ENCODE data around the gene GLCCI1.
A peak's percentile ranks its signal among the peaks of the same experiment; 100 is the strongest.

GLCCI1 gene

DNA sequence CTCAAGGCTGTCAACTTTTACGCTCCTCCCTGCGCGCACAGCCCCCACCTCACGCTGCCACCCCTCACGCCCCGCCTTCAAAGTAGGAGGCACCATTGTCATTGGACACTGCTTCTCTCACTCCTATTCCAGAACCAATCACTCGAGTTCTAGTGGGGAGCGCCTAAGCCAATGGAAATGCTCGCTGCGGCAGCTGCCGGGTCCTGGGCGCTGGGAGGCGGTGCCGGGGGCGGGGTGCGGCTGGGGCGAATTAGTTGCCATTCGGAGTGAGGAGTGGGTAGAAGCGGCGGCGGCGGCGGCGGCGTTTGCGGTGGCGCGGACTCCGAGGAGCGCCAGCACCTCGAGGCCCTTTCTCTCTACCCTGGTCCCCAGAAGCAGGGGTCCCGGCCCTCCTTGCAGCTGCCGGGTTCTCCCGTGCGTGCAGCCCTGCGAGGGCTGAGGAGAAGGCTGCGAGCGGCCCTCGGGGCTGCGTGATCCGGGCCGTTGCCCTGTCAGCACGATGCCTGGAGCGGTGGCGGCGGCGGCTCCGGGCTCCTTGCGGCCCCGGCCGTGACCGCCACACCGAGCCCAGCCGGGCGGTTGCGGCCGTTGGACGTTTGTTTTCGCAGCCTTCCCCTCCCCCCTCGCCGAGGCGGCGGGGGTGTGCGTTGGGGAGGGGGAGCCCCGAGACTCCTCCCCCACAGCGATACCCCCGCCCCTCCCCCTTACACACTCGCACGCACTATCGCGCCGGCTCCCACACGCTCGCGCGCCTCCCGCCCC lies at the start of gene GLCCI1:
Gene GLCCI1, plus strand, starts transcription at position 253 of the 762 bp plus-strand sequence. CDS start 555 bp downstream, outside the sequence.
- no peaks in the 10 kb centered on the region for H3K9me3 ChIP-seq (ENCODE audit: control insufficient read depth, insufficient read depth, low read length)
- H3K9ac ChIP-seq (ENCODE audit: low read depth, low read length) = peak within 1 kb of the TSS; percentile 86
- no peaks in the 10 kb centered on the region for H3K36me3 ChIP-seq (ENCODE audit: insufficient read depth, low read length)
- H3K4me1 ChIP-seq (ENCODE audit: insufficient read depth, low read length) = peaks cover 25% of the 10 kb centered on the region

DNA sequence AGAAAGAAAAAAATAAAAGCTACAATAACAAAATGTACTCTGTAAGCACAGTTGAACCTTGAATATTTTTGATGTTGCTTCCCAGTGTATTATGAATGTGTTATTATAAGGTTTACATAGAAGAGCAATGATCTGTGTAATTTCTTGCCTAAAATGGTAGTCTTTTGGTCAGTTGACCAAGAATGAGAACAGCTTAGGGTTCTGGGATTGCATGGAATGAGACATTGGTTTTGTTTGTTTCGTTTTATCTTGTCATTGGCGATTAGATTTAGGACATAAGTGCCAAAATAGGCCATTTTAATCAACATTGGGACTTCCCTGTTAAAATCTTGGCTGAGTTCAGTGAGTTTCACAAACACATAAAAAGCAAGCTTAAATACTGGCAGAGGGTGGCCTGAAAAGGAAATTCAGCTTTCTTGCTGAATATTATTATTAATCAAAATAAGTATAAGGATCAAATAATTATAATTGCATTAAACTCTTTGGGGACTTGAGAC lies 49.1 kb upstream of the GLCCI1 start:
- Histone ChIP-seq H3K36me3 (ENCODE audit: insufficient read depth, low read length) (no peaks in the 10 kb centered on the region), H3K9ac (ENCODE audit: low read depth, low read length) (no peak overlapping the region), H3K9me3 (ENCODE audit: control insufficient read depth, insufficient read depth, low read length) (no peaks in the 10 kb centered on the region), H3K4me1 (ENCODE audit: insufficient read depth, low read length) (peaks cover 31% of the 10 kb centered on the region; the same call in 1 of the 2 replicates)

DNA sequence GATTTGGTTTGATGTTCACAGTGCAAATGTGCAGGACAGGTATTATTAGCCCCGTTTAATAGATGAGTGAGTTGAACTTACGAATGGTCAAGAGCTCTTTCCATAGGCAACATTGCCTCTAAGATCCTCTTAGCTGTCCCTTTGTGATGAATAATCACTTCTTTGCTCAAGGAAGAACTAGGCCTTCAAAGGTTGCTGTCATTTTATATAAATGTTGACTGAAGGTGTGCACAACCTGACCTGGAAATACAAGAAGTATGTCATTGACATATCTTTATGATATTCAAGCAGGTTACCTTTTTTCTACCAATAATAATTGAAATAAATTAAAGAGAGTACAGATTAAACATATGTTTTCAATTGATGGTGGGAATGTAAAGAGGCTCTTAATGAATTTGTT lies 48.5 kb upstream of the GLCCI1 start:
- Histone ChIP-seq H3K9ac (ENCODE audit: low read depth, low read length) (no peak overlapping the region), H3K36me3 (ENCODE audit: insufficient read depth, low read length) (no peaks in the 10 kb centered on the region), H3K4me1 (ENCODE audit: insufficient read depth, low read length) (peaks cover 31% of the 10 kb centered on the region; the same call in 1 of the 2 replicates), H3K9me3 (ENCODE audit: control insufficient read depth, insufficient read depth, low read length) (no peaks in the 10 kb centered on the region)

DNA sequence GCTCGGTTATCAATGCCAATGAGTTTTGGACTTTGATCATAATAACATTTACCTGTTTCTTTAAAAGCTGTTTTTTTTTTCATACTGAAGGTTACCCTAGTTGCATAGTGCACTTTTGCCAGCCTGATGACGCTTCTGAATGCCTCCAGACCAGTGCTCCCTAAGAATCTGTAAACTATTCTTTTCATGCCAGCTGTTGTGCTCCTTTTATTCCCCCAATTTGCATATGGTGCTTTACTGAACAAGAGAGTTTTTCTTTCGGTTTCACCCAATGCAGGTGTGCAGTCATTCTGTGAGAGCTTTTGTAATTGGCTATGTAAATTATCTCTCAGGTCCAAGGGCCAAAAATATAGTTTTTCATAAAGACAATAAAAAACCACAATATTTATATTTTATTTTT lies 48.1 kb upstream of the GLCCI1 start:
- H3K36me3 ChIP-seq (ENCODE audit: insufficient read depth, low read length) = no peaks in the 10 kb centered on the region
- H3K9ac ChIP-seq (ENCODE audit: low read depth, low read length) = no peak overlapping the region
- H3K4me1 ChIP-seq (ENCODE audit: insufficient read depth, low read length) = peaks cover 31% of the 10 kb centered on the region; the same call in 1 of the 2 replicates
- no peaks in the 10 kb centered on the region for H3K9me3 ChIP-seq (ENCODE audit: control insufficient read depth, insufficient read depth, low read length)

DNA sequence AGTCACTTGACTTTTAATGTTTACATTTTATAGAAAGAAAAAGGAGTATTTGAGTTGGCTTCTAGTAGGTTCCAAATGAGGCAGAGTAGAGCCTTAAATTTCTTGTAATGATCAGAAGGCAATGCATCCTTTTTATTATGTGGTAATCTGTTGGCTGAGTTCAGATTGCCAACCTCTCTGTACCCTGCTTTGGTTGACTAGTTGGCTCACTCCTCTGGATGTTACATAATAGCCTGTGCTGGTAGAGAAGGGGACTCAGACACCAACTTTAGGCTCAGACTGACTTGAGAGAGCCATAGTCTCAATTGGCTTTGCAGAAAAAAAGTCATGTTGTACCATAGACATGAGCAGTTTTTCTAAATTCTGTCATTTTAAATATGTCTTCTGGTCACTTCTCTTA lies 46.8 kb upstream of the GLCCI1 start:
- H3K4me1 ChIP-seq (ENCODE audit: insufficient read depth, low read length) = peaks cover 31% of the 10 kb centered on the region; the same call in 1 of the 2 replicates
- no peaks in the 10 kb centered on the region for H3K36me3 ChIP-seq (ENCODE audit: insufficient read depth, low read length)
- H3K9me3 ChIP-seq (ENCODE audit: control insufficient read depth, insufficient read depth, low read length) = no peaks in the 10 kb centered on the region
- no peak overlapping the region for H3K9ac ChIP-seq (ENCODE audit: low read depth, low read length)

DNA sequence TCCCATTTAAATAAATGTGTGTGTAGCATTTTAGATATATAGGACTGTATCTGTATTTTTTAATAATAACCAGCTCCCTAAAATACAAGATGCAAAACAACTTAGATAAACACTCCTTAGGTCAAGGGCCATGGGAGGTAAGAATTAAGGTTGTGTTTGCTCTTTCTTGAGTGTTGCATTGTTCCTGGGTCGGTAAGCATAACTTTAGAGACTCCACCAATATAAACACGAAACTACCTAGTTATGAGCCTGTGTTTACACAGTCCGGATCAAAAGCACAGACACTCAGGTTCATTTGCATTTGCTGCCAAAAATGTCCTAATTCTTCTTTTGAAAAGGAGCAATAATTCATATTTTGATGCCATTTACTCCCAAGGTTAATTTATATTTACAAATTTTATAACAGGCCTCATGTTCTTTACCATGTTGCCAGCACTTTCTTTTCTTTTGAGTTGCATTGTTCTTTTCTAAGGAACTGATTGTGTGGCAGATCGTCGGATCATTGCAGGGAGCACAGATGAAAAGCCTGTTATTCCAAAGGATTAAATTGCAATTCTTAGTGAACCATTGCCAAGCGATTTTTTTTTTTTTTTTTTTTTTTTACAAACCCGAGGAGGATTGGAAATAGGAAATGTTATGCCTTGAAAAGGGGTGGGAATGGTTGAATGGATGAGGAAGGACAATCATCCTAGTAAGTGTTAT lies 45.8 kb upstream of the GLCCI1 start:
- peaks cover 31% of the 10 kb centered on the region; the same call in 1 of the 2 replicates for H3K4me1 ChIP-seq (ENCODE audit: insufficient read depth, low read length)
- H3K9ac ChIP-seq (ENCODE audit: low read depth, low read length) = no peak overlapping the region
- no peaks in the 10 kb centered on the region for H3K36me3 ChIP-seq (ENCODE audit: insufficient read depth, low read length)
- H3K9me3 ChIP-seq (ENCODE audit: control insufficient read depth, insufficient read depth, low read length) = no peaks in the 10 kb centered on the region

DNA sequence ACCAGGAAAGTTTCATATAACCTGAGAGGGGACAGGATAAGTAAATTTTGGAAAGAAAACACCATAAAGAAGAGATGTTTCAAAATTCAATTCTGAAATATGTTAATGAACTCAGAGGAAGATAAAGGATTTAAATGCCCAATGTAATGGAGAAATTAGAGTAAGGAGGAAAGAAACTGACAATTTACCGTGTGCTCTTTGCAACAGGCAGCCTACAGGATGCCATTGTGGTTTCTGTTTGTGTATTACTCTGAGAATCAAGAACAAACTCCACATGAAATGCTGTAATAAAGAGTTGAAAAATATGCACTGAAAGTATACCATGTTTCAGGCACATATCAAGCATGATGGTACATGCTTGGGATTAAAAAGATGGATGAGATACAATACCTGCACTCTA lies 44.8 kb upstream of the GLCCI1 start:
- Histone ChIP-seq H3K9ac (ENCODE audit: low read depth, low read length) (no peak overlapping the region), H3K4me1 (ENCODE audit: insufficient read depth, low read length) (peaks cover 25% of the 10 kb centered on the region; the same call in 1 of the 2 replicates), H3K9me3 (ENCODE audit: control insufficient read depth, insufficient read depth, low read length) (no peaks in the 10 kb centered on the region), H3K36me3 (ENCODE audit: insufficient read depth, low read length) (no peaks in the 10 kb centered on the region)

DNA sequence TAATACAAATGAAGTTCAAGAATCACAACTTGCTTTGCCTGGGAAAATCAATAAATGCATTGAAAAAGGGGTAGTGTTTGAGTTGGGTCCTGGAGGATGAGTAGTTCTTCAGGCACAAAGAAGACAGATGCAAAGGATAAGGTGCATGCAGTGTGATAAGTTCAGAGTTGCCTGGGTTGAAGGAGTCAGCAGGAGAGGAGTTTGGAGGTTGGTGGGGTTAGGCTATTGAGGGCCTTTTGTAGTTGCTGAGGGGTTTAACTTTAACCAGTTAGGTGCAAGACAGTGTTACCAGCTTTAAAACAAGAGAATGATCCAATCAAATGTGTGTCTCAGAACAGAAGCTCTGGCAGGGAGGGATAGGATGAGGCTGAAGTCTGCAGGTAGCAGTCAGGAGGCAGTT lies 44.3 kb upstream of the GLCCI1 start:
- Histone ChIP-seq H3K9me3 (ENCODE audit: control insufficient read depth, insufficient read depth, low read length) (no peaks in the 10 kb centered on the region), H3K9ac (ENCODE audit: low read depth, low read length) (no peak overlapping the region), H3K4me1 (ENCODE audit: insufficient read depth, low read length) (peaks cover 21% of the 10 kb centered on the region; the same call in 1 of the 2 replicates), H3K36me3 (ENCODE audit: insufficient read depth, low read length) (no peaks in the 10 kb centered on the region)

DNA sequence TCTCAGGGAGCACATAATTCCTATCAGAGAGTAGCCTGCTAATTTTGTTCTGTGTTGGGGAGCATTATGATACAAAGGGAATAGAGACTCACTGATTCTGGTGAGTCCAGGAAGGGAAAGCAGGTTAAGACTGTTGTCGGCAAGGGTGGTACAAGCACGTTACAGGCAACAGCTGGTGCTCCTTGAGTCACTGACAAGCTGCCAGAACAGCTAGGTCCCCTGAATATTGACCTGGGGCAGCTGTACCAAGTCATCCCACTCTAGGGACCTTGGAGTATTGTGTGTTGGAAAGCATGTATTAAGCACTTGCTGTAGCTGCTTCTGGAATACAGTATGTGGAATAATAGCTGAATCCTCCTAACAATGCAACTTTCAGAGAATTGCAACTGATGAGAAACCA lies 37.0 kb upstream of the GLCCI1 start:
- Histone ChIP-seq H3K9me3 (ENCODE audit: control insufficient read depth, insufficient read depth, low read length) (no peaks in the 10 kb centered on the region), H3K4me1 (ENCODE audit: insufficient read depth, low read length) (peaks cover 5% of the 10 kb centered on the region; the same call in 1 of the 2 replicates), H3K9ac (ENCODE audit: low read depth, low read length) (no peak overlapping the region), H3K36me3 (ENCODE audit: insufficient read depth, low read length) (no peaks in the 10 kb centered on the region)

DNA sequence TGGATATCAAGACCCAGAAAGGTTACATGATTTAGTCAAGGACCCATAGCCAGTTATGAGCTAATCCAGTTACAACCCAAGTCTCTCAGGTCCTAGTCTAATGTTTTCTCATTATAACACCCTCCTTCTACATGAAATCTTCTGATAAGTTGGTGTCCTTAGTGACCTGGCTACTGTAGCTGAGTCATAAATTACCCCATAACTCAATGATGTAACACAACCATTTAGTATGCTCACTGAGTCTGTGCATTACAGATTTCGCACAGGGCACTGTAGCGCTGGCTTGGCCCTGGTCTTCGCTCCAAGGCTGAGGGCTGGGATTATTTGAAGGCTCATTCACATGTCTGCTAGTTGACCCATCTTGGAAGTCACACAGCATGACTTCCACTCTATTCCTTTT lies 36.0 kb upstream of the GLCCI1 start:
- peaks cover 5% of the 10 kb centered on the region; the same call in 1 of the 2 replicates for H3K4me1 ChIP-seq (ENCODE audit: insufficient read depth, low read length)
- H3K9ac ChIP-seq (ENCODE audit: low read depth, low read length) = no peak overlapping the region

DNA sequence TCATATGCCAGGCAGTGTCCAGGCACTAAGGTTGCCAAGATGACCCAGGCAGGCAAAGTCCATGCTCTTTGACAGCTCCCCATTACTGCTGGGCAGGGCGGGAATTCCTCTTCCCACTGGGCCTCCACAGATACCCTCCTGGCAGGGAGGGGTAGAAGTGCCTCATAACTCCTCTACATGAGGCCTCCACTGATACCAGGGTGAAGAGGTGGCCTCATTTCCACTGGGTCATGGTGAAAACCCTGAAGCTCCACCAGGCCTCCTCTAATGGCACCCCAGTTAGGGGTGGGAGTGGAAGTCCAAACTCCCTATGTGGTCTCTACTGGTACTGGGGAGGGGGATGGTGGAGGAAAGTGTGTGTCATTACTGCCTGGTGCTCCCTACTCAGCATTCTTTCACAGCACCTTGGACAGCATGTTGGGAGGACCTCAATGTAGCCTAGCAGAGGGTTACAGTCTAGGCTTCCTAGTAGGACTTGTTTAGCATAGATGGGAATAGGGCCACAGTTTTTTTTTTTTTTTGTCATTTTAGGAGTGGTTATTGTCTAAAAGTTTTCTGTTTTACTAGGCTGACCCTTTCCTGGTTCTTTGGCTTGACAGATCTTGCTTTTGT lies 34.6 kb upstream of the GLCCI1 start:
- no peaks in the 10 kb centered on the region for H3K9me3 ChIP-seq (ENCODE audit: control insufficient read depth, insufficient read depth, low read length)
- H3K4me1 ChIP-seq (ENCODE audit: insufficient read depth, low read length) = peaks cover 5% of the 10 kb centered on the region; the same call in 1 of the 2 replicates
- no peaks in the 10 kb centered on the region for H3K36me3 ChIP-seq (ENCODE audit: insufficient read depth, low read length)

More for the DNA sequence above, 36.0 kb upstream of the GLCCI1 start:
- Histone ChIP-seq H3K9me3 (ENCODE audit: control insufficient read depth, insufficient read depth, low read length) (no peaks in the 10 kb centered on the region), H3K36me3 (ENCODE audit: insufficient read depth, low read length) (no peaks in the 10 kb centered on the region)

DNA sequence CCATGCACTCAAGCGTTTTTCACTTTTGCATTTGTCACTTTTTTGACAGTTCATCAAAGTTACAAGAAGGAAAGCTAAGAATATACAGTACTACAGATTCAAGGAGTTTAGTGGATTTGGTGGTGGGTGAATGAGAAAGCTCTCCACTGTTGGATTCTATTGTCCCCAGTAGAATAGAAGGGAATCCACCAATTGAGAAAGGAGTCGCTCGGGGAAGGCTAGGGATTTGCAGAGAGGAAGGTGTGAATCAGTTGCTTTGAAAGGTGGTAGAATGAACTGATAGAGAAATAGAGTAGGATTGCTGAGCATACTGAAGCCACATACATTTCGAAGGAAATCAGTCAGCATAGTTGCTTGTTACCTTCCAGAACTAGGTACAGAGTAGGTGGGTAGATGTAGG lies 33.7 kb upstream of the GLCCI1 start:
- Histone ChIP-seq H3K4me1 (ENCODE audit: insufficient read depth, low read length) (peaks cover 5% of the 10 kb centered on the region; the same call in 1 of the 2 replicates), H3K36me3 (ENCODE audit: insufficient read depth, low read length) (no peaks in the 10 kb centered on the region), H3K9me3 (ENCODE audit: control insufficient read depth, insufficient read depth, low read length) (no peaks in the 10 kb centered on the region), H3K9ac (ENCODE audit: low read depth, low read length) (no peak overlapping the region)

More for the DNA sequence above, 34.6 kb upstream of the GLCCI1 start:
- H3K9ac ChIP-seq (ENCODE audit: low read depth, low read length) = no peak overlapping the region

DNA sequence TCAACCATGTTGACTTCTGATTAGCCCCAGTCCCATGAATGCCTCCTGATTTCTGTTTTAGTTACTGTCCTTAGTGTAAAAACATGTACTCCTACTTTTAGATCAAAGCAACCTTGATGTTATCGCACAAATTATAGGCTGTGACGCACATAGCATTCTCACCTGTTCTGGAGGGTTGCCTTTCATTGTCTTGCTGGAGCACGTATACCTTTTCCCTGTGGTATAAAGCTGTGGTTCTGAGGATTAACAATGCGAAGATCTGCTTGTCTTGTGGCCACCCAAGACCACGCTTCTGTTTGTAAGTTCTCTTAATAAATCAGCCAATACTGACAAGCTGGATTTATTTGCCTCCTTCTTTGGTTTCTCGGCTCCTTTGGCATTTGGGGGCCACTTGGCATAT lies 30.1 kb upstream of the GLCCI1 start:
- Histone ChIP-seq H3K9me3 (ENCODE audit: control insufficient read depth, insufficient read depth, low read length) (no peaks in the 10 kb centered on the region), H3K36me3 (ENCODE audit: insufficient read depth, low read length) (no peaks in the 10 kb centered on the region), H3K9ac (ENCODE audit: low read depth, low read length) (no peak overlapping the region), H3K4me1 (ENCODE audit: insufficient read depth, low read length) (peaks cover 5% of the 10 kb centered on the region; the same call in 1 of the 2 replicates)

DNA sequence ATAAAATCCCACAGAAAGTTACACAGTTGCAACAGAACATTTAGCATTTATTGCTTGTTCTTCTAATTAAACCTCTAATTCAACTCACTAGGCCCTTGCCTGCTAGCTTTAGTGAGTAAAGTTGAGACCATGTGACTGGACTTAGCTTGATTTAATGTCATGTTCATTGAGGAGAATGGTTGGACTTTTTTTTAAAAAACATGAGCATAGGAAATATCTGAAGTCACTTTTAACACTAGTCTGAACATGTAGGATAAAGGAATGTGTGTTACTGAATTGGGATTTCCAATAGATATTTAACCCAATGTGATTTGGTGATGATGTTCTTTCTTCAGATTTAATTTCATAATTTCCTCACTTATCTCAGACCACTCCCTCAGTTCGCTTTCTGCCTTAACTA lies 24.6 kb upstream of the GLCCI1 start:
- Histone ChIP-seq H3K9me3 (ENCODE audit: control insufficient read depth, insufficient read depth, low read length) (no peaks in the 10 kb centered on the region), H3K9ac (ENCODE audit: low read depth, low read length) (no peak overlapping the region), H3K4me1 (ENCODE audit: insufficient read depth, low read length) (peaks cover 5% of the 10 kb centered on the region; the same call in 1 of the 2 replicates), H3K36me3 (ENCODE audit: insufficient read depth, low read length) (no peaks in the 10 kb centered on the region)

Data from ES-I3 (cell line).